HPDE6-E6E7 (cell line): ENCODE results near the gene ACAN.

Experiments used
- DNase-seq: peaks from one replicate; pipeline ENCODE4 v3.0.0; 2011; ENCODE audit warnings: missing footprints; ENCODE audit errors: extremely low spot score

The ACAN gene

DNA sequence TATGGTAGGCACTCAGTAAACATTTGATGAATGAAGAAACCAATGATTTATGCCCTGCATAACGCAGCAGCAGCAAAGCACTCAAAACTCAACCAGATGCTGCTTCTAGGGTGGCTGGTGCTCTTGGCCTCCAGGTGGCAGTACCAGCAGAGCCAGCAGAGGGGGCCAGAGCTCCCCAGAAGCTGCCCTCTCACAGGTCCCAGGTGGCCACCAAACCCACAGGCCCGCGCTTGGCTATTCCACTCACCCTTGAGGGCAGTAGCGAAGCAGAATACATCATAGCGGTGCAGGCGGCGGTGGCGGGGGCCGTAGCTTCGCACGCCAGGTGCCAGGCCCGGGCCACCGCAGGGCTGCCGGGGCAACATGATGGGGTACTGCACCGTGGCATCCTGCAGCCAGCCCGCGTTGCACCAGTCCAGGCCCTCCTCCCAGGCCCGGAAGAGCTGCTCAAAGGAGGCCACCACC is 75.5 kb downstream of the ACAN start:
- peak; percentile 49 for DNase-seq

DNA sequence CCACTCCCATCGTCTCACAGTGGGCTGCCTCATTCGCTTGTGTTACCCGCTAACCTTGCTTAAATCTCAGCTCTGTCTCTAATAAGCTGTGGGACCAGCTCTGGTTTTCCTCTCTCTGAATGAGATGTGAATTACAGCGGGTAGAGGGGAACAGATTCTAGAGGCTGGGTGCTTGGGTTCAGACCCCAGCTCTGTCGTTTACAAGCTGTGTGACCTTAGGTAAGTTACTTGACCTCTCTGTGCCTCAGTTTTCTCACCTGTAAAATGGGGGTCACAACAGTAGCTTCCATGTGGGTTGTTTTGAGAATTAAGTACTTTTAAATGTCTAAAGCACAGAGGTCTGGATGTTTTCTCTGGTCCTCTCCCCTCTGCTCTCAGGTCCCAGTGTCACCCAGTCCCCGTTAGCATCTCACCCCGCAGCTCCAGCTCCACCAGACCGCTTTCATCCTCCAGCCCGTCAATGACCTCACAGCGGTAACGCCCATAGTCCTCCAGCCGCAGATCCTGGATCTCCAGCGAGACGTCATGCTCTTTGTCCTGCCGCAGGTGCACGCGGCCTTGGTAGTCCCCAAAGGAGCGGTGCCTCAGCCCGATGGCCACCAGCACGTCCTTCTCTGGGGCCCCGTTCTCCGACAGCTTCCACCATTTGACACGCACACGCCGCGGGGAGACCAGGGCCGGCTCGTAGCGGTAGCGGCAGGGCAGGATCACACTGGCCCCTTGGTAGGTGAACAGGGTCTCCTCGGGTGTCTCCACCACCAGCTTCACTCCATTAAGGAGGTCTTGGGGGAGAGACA is 77.9 kb downstream of the ACAN start:
- no peak for DNase-seq

- DNase-seq, result no peak
Measured at GRCh38 chr15:88881775-88882174, 78.5 kb downstream of the ACAN start.

GRCh38 chr15:88882785-88883184 is 79.5 kb downstream of the ACAN start:
- no peak for DNase-seq

DNA sequence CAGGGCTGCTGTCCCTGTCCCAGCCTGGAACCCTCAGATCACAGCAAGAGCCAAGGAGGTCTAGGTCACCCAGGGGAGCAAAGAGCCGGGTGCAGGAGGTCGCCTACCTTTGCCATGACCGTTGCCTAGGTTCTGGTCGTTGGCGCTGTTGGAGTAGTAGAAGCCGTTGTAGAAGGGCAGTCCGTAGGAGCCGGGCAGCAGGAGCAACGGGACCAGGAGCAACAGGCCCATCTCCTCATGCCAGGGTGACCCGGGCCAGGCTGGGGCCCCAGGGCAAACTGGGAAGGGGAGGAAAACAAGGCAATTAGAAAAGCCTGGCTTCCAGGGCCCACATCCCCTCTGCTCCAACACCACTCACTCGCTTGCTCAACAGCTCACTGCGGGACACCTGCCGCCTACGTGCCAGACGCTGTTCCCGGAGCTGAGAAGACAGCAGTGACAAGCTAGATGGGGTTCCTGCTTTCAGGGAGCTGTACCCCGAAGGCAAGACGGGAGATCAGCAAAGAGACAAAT is 83.9 kb downstream of the ACAN start:
- no peak for DNase-seq

GRCh38 chr15:88888719-88889118 is 85.5 kb downstream of the ACAN start:
- DNase-seq, result no peak

GRCh38 chr15:88890495-88890894 is 87.3 kb downstream of the ACAN start:
- no peak for DNase-seq

DNA sequence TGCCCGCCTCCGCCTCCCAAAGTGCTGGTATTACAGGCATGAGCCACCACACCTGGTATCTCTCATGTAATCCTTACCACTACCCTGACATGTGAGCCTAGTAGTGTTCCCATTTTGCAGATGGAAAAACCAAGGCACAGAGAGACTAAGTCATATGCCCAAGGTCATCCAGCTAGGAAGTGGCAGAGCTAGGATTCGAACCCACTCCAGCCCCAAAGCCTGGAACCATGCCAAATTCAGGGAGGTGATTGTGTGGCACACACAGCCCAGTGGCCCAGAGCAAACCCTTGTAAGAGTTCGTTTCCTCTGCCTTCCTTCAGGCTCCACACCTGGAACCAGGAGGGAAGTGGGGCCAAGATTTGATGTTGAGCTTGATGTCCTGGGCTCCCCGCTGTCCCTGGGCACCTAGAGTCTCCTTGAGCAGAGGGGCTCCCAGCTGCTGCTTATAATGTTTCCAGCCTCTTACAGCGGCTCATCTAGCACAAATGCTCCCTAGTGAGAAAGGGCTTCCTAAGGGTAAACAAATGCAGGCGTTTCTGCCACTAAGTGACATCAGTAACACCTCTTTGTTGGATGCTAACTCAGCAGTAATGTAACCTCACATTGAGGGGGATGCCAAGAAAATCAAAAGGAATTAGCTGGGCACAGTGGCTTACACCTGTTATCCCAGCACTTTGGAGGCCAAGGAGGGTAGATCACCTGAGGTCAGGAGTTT is 88.5 kb downstream of the ACAN start:
- DNase-seq, result no peak

DNA sequence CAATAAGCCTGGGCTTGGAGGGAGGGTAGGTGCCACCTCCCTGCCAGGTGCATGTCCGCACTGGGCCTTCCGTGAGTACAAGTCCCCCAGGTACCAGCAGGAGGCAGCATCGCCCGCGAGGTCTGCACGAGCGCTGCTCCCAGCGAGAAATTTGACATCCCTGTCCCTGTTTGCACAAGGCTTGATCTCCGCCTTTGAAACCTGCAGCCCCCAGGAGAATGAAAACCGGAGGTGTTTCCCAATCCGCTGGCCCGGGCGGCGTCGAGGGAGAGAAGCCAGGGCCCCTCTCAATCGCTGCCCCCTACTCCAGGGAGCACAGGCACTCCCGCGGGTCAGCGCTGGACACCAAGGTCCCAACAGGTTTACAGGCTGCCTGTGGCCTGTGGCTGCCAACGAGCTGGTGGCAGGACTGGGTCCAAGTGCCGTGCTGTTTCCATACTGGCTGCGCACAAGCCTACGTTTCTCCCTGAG is 91.1 kb downstream of the ACAN start:
- DNase-seq, result peak; percentile 72

GRCh38 chr15:88894819-88895767 is 91.9 kb downstream of the ACAN start, which contains the start of gene HAPLN3:
Gene HAPLN3 (minus strand): TSS chr15:88895544. CDS start chr15:88887298, 8,246 bp downstream.
- no peak for DNase-seq

GRCh38 chr15:88896333-88897033 is 93.2 kb downstream of the ACAN start:
- no peak for DNase-seq

DNA sequence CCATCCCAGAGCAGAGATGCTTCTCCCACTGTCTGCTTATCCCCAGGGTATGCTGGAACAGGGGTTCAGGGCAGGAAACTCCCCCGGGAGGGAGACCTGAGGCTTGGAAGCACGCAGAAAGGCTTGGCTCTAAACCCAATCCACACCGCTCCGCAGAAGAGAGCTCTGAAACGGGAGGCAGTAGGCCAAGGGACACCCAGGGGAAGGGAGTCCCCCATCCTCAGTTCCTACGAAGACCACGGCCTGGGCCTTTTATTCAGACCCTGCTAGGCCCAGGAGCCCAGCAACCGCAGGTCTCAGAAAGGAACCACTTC is 93.9 kb downstream of the ACAN start:
- no peak for DNase-seq

DNA sequence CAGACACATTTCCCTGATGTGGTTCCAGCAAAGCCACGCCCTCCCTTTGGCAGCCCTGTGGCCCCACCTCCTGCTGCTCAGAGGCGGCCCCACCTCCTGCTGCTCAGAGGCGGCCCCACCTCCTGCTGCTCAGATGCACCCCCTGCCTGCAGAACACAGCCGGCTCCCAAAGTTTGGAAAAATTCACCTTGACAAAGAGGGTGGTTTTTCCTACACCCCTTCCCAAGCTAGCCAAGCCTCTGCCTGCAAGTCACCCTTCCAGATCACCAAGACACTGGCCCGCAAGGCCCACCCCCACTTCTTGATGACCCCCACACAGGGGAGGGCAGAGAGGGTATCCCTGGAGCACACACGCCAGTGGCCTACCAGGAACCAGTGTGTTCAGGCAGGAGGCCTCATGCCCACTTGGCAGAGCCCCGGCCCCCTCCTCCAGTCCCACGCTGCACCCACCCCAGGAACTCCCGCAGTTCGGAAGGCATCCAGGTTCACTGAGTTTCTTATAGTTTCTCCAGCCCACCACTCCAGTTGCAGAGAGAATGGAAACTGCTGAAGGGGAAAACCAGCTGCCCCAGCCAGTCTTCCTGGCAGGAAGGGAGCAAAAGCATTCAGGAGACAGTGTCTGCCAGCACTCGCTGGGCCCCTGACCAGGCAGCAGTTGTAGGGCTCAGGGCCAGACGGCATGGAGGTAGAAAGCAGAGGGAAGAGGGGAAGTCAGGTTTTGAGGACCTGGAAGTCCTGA is 94.4 kb downstream of the ACAN start:
- peak; percentile 80 for DNase-seq

GRCh38 chr15:88898736-88899135 is 95.5 kb downstream of the ACAN start:
- DNase-seq, result no peak

DNA sequence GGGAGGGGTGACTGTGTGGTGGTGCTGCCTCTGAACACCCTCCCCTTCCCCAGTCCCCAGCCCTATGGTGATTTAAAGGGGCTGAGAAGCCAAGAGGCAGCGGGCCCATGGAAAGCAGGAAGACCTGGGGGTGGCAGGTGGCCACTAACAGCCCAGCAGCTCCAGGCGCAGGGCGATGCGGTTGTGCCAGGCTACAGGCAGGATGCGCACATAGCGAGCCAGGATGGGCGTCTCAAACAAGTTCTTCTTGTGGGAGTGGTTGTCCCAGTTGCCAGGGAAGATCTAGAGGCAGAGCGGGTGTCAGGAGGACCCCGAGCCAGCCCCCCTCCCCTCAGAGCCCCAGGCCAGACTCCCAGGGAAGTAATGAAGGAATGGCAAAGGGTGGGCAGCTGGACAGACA is 96.0 kb downstream of the ACAN start:
- no peak for DNase-seq

DNA sequence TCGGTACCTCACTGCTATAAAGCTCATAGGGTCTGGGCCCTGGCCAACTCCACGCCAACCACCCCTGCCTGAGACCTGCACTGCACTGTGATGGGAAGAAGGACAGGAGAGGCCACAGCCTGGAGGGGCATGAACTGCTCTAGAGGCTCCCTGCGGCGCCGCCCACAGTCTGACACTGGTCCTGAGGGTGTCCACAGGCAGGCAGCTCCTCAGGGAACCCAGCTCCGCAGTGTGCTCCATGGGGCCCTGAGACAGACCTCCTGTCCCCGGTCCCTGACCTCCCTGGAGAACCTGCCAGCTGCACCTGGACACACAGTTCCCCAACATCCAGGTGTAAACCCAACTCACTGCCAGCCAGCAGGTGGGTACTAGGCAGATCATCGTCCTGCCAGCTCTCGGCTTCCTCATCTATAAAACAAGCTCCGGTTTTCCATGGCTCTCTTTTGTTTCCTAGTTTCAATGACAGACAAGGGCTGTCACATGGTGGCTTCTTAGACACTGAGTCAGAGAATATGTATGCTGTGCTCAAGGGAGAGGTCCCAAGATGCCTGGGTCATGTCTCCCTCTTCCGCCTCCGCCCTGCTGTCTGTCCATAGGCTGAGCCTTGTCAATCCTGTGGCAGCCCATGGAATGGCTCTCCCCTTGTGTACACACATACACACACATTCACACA is 97.2 kb downstream of the ACAN start:
- DNase-seq, result no peak

- no peak for DNase-seq
Measured at GRCh38 chr15:88900982-88901418, 97.8 kb downstream of the ACAN start.

- DNase-seq, result no peak
Measured at GRCh38 chr15:88901508-88902220, 98.4 kb downstream of the ACAN start.

- DNase-seq, result no peak
Measured at GRCh38 chr15:88902221-88902835, 99.1 kb downstream of the ACAN start.
